Measurements from ENCODE around the gene RUBCN.
"Not testable (repeated sequence)": the region's sequence is repeated elsewhere in the genome, so short reads cannot be mapped to it uniquely, and the experiment has no call there.

- not testable (repeated sequence) for TF ChIP-seq MYC (IDR thresholded peaks at IDR 0.05; ENCODE audit: insufficient read depth, insufficient read length, insufficient replicate concordance, low read length, severe bottlenecking); RBBP5 (conservative IDR thresholded peaks at IDR 0.05); POLR2AphosphoS5 (IDR thresholded peaks at IDR 0.05; ENCODE audit: low read length); CTCF (IDR thresholded peaks at IDR 0.05 in 2 of 3, conservative IDR thresholded peaks at IDR 0.05 in 1 of 3; ENCODE audit: control insufficient read depth in 2 of 3, extremely low read depth in 1 of 3, insufficient read depth in 1 of 3, low read depth in 3 of 3, low read length in 3 of 3); RFX5 (IDR thresholded peaks at IDR 0.05; ENCODE audit: low read depth, low read length); POLR2A (IDR thresholded peaks at IDR 0.05; ENCODE audit: low read depth, low read length); GABPA (IDR thresholded peaks at IDR 0.05; ENCODE audit: low read depth); MEF2A (IDR thresholded peaks at IDR 0.05; ENCODE audit: insufficient read depth, low read depth, low read length); RUNX3 (IDR thresholded peaks at IDR 0.05; ENCODE audit: low read length); EP300 (IDR thresholded peaks at IDR 0.05; ENCODE audit: borderline replicate concordance in 1 of 2, control insufficient read depth in 1 of 2, low read depth in 2 of 2, low read length in 2 of 2)
- TF ChIP-seq, protein P1, sequence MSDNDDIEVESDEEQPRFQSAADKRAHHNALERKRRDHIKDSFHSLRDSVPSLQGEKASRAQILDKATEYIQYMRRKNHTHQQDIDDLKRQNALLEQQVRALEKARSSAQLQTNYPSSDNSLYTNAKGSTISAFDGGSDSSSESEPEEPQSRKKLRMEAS (IDR thresholded peaks at IDR 0.05; ENCODE audit: low read depth, low read length): not testable (repeated sequence)
- TF ChIP-seq, protein P2, sequence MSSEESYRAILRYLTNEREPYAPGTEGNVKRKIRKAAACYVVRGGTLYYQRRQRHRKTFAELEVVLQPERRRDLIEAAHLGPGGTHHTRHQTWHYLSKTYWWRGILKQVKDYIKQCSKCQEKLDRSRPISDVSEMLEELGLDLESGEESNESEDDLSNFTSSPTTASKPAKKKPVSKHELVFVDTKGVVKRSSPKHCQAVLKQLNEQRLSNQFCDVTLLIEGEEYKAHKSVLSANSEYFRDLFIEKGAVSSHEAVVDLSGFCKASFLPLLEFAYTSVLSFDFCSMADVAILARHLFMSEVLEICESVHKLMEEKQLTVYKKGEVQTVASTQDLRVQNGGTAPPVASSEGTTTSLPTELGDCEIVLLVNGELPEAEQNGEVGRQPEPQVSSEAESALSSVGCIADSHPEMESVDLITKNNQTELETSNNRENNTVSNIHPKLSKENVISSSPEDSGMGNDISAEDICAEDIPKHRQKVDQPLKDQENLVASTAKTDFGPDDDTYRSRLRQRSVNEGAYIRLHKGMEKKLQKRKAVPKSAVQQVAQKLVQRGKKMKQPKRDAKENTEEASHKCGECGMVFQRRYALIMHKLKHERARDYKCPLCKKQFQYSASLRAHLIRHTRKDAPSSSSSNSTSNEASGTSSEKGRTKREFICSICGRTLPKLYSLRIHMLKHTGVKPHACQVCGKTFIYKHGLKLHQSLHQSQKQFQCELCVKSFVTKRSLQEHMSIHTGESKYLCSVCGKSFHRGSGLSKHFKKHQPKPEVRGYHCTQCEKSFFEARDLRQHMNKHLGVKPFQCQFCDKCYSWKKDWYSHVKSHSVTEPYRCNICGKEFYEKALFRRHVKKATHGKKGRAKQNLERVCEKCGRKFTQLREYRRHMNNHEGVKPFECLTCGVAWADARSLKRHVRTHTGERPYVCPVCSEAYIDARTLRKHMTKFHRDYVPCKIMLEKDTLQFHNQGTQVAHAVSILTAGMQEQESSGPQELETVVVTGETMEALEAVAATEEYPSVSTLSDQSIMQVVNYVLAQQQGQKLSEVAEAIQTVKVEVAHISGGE (CRISPR knock-in tag; IDR thresholded peaks at IDR 0.05): not testable (repeated sequence)
Observed at GRCh38 chr3:197664414-197665141, 72.1 kb downstream of the RUBCN start.

All from GM12878 (cell line).